DOHH2 (cell line): ENCODE data around the gene TRIAP1.

Experiments used
- EZH2phosphoT487 ChIP-seq: fragments of 200-600 bp; sonication (generic); IDR thresholded peaks from 2 replicates; pipeline ENCODE4 v1.6.1; 2017; ENCODE audit warnings: borderline replicate concordance, mild to moderate bottlenecking, antibody characterized with exemption, low read length, moderate library complexity, mixed read lengths
- TF ChIP-seq, protein P1 (sequence below): fragments of 200-600 bp; sonication (generic); IDR thresholded peaks from one replicate; pipeline ENCODE4 v1.5.1; 2014; ENCODE audit warnings: antibody characterized with exemption, mild to moderate bottlenecking, low read depth, low read length; ENCODE audit not compliant: poor library complexity, severe bottlenecking

DNA sequence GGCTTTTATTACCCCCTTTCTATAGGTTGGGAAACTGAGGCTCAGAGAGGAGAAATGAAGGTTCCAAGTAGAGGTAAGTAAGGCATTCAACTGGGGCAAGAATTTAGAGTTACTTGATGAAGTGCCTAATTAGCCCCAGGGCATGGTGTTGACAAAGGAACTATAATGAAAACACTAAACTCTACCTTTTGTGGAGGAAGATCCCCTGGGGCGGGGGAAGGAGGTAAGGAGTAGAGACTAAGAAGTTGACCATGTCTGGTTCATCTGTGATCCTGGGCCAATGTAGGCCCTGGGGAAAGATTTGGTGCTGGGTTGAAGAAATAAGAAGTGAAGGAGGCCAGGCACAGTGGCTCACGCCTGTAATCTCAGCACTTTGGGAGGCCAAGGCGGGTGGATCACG, 24.5 kb downstream of the TRIAP1 start:
- TF ChIP-seq, protein P1, sequence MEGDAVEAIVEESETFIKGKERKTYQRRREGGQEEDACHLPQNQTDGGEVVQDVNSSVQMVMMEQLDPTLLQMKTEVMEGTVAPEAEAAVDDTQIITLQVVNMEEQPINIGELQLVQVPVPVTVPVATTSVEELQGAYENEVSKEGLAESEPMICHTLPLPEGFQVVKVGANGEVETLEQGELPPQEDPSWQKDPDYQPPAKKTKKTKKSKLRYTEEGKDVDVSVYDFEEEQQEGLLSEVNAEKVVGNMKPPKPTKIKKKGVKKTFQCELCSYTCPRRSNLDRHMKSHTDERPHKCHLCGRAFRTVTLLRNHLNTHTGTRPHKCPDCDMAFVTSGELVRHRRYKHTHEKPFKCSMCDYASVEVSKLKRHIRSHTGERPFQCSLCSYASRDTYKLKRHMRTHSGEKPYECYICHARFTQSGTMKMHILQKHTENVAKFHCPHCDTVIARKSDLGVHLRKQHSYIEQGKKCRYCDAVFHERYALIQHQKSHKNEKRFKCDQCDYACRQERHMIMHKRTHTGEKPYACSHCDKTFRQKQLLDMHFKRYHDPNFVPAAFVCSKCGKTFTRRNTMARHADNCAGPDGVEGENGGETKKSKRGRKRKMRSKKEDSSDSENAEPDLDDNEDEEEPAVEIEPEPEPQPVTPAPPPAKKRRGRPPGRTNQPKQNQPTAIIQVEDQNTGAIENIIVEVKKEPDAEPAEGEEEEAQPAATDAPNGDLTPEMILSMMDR: no peak
- TF ChIP-seq EZH2phosphoT487: no peak
